Astrocyte (in vitro differentiated cells and primary cell): Measurements from ENCODE around the gene SLC6A19. TPM values are rescaled to one million over a fixed set of nuclear protein-coding genes. Genes with fewer than 3 reads are reported as not detected.

Experiments used
- DNase-seq: peaks from one replicate; pipeline ENCODE4 v3.0.0-alpha.2; 2010; ENCODE audit warnings: low read depth
- FAIRE-seq: peaks from 2 replicates; lab custom pipeline; 2011; peaks lifted over from hg19 to GRCh38; lab: Jason Lieb, UNC
- H2AFZ ChIP-seq: 2 replicates; pipeline ENCODE4 v1.6.0; 2012; ENCODE audit warnings: low read depth, low read length, inconsistent platforms
- H3K27ac ChIP-seq: 2 replicates; pipeline ENCODE4 v1.5.1; 2011; ENCODE audit warnings: low read depth, low read length, inconsistent platforms
- H3K27me3 ChIP-seq: 2 replicates; pipeline ENCODE4 v1.6.0; 2011; ENCODE audit warnings: low read length, inconsistent platforms; ENCODE audit not compliant: insufficient read depth
- H3K36me3 ChIP-seq: 2 replicates; pipeline ENCODE4 v1.5.1; 2011; ENCODE audit warnings: low read length, inconsistent platforms; ENCODE audit not compliant: insufficient read depth
- H3K4me1 ChIP-seq: 2 replicates; pipeline ENCODE4 v1.5.1; 2011; ENCODE audit warnings: low read length, inconsistent platforms; ENCODE audit not compliant: insufficient read depth
- H3K4me2 ChIP-seq: 2 replicates; pipeline ENCODE4 v1.6.0; 2012; ENCODE audit warnings: low read length, inconsistent platforms
- H3K4me3 ChIP-seq: 2 replicates; pipeline ENCODE4 v1.5.1; 2011; ENCODE audit warnings: low read depth, mild to moderate bottlenecking, low read length, inconsistent platforms; ENCODE audit not compliant: insufficient read depth
- H3K79me2 ChIP-seq: 2 replicates; pipeline ENCODE4 v1.6.0; 2012; ENCODE audit warnings: mild to moderate bottlenecking, low read length, inconsistent platforms; ENCODE audit not compliant: insufficient read depth
- H3K9ac ChIP-seq: 2 replicates; pipeline ENCODE4 v1.6.0; 2012; ENCODE audit warnings: mild to moderate bottlenecking, low read length, inconsistent platforms
- H3K9me3 ChIP-seq: 2 replicates; pipeline ENCODE4 v1.5.1; 2012; ENCODE audit warnings: low read depth, mild to moderate bottlenecking, low read length, inconsistent platforms; ENCODE audit not compliant: insufficient read depth
- H4K20me1 ChIP-seq: 2 replicates; pipeline ENCODE4 v1.6.0; 2012; ENCODE audit warnings: low read length, inconsistent platforms; ENCODE audit not compliant: insufficient read depth
- H3K27ac Mint-ChIP-seq: one replicate; pipeline ENCODE4 v1.8.0; 2021; ENCODE audit warnings: mild to moderate bottlenecking, mixed read lengths; ENCODE audit not compliant: unreplicated experiment
- H3K27me3 Mint-ChIP-seq: one replicate; pipeline ENCODE4 v1.8.0; 2021; ENCODE audit warnings: low read depth, mixed read lengths; ENCODE audit not compliant: unreplicated experiment
- H3K36me3 Mint-ChIP-seq: one replicate; pipeline ENCODE4 v1.8.0; 2021; ENCODE audit warnings: low read depth, mixed read lengths; ENCODE audit not compliant: unreplicated experiment
- H3K4me1 Mint-ChIP-seq: one replicate; pipeline ENCODE4 v1.8.0; 2021; ENCODE audit warnings: low read depth, mixed read lengths; ENCODE audit not compliant: unreplicated experiment
- H3K4me3 Mint-ChIP-seq: one replicate; pipeline ENCODE4 v1.8.0; 2021; ENCODE audit warnings: mild to moderate bottlenecking, moderate library complexity, mixed read lengths; ENCODE audit not compliant: unreplicated experiment
- H3K9me3 Mint-ChIP-seq: one replicate; pipeline ENCODE4 v1.8.0; 2021; ENCODE audit warnings: mild to moderate bottlenecking, mixed read lengths; ENCODE audit not compliant: unreplicated experiment
- CTCF ChIP-seq: IDR thresholded peaks from 2 replicates; pipeline ENCODE4 v1.5.1; 2011; ENCODE audit warnings: low read depth, mild to moderate bottlenecking, inconsistent platforms, low read length, moderate library complexity; ENCODE audit not compliant: insufficient read depth
- EZH2 ChIP-seq: IDR thresholded peaks from 2 replicates; pipeline ENCODE4 v1.6.1; 2012; ENCODE audit warnings: mild to moderate bottlenecking, low read length, inconsistent platforms; ENCODE audit not compliant: insufficient read depth
- total RNA-seq: library from RNA; stranded (reverse); gene quantifications from 2 replicates; pipeline ENCODE4 v1.2.1, GENCODE V29; 2021

SLC6A19 gene
- total RNA-seq, 1 donor from 2014 or later = not detected

- Mint-ChIP-seq H3K4me1 (no peaks in the 10 kb centered on the region), H3K27me3 (peaks cover 12% of the 10 kb centered on the region), H3K4me3 (no peak overlapping the region), H3K27ac (no peak overlapping the region), H3K36me3 (no peaks in the 10 kb centered on the region), H3K9me3 (peaks cover 3% of the 10 kb centered on the region)
- Histone ChIP-seq H2AFZ (no peak overlapping the region), H3K9ac (no peak overlapping the region), H3K79me2 (no peaks in the 10 kb centered on the region), H3K4me1 (no peaks in the 10 kb centered on the region), H4K20me1 (no peaks in the 10 kb centered on the region), H3K36me3 (no peaks in the 10 kb centered on the region), H3K27me3 (no peaks in the 10 kb centered on the region), H3K4me2 (no peak overlapping the region), H3K27ac (no peak overlapping the region), H3K9me3 (peaks cover 3% of the 10 kb centered on the region), H3K4me3 (no peak overlapping the region)
- TF ChIP-seq EZH2 (no peak), CTCF (no peak)
- DNase-seq (no peak), FAIRE-seq (no peak)
Measured at GRCh38 chr5:1175801-1176472, 25.5 kb upstream of the SLC6A19 start.

GRCh38 chr5:1176473-1177391 is 24.7 kb upstream of the SLC6A19 start:
- no peak for FAIRE-seq
- Histone ChIP-seq H2AFZ (no peak overlapping the region), H3K79me2 (no peaks in the 10 kb centered on the region), H4K20me1 (no peaks in the 10 kb centered on the region), H3K9ac (no peak overlapping the region), H3K4me2 (no peak overlapping the region), H3K4me1 (no peaks in the 10 kb centered on the region), H3K27ac (no peak overlapping the region), H3K9me3 (peaks cover 3% of the 10 kb centered on the region), H3K27me3 (no peaks in the 10 kb centered on the region), H3K36me3 (no peaks in the 10 kb centered on the region), H3K4me3 (no peak overlapping the region)
- no peak overlapping the region for H3K27ac Mint-ChIP-seq
- H3K9me3 Mint-ChIP-seq = peaks cover 3% of the 10 kb centered on the region
- H3K27me3 Mint-ChIP-seq = peaks cover 4% of the 10 kb centered on the region
- H3K36me3 Mint-ChIP-seq = no peaks in the 10 kb centered on the region
- TF ChIP-seq EZH2 = no peak
- no peak for TF ChIP-seq CTCF
- no peaks in the 10 kb centered on the region for H3K4me1 Mint-ChIP-seq
- H3K4me3 Mint-ChIP-seq = no peak overlapping the region
- DNase-seq = no peak
